Fibroblast of pulmonary artery (primary cell): ENCODE measurements around the gene MAST4.

ENCODE experiments used
- DNase-seq: peaks from one replicate; pipeline ENCODE4 v3.0.0-alpha.2; 2010; ENCODE audit warnings: low read depth
- H3K4me3 ChIP-seq: replicated peaks from 2 replicates; pipeline ENCODE4 v1.5.1; 2011; ENCODE audit warnings: low read depth, mild to moderate bottlenecking, control low read depth, low read length, moderate library complexity
- TF ChIP-seq, protein P1 (sequence below): IDR thresholded peaks from 2 replicates; pipeline ENCODE4 v1.5.1; 2011; ENCODE audit warnings: mild to moderate bottlenecking, control low read depth, low read length, inconsistent platforms; ENCODE audit errors: missing control alignments

Gene MAST4

DNA sequence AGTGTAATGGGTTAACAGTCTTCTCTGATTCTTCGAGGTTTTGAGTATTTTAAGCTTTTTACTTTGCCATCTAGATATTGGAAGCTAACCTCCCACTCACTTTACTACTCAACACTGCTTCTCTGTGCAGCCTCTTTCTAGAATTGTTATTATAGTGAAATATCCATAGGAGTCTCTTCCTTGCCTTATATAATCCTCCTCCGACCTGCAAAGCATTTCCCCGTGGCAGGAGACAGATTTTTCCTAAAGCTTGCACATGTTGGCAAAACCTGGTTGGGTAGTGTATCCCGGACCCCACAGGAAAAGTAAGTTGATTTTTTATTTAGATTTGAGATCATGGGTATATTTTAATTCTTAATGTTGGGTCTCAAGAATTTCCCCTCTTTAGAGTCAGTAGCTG, 351.3 kb downstream of the MAST4 start:
- H3K4me3 ChIP-seq = no peak overlapping the region
- TF ChIP-seq, protein P1, sequence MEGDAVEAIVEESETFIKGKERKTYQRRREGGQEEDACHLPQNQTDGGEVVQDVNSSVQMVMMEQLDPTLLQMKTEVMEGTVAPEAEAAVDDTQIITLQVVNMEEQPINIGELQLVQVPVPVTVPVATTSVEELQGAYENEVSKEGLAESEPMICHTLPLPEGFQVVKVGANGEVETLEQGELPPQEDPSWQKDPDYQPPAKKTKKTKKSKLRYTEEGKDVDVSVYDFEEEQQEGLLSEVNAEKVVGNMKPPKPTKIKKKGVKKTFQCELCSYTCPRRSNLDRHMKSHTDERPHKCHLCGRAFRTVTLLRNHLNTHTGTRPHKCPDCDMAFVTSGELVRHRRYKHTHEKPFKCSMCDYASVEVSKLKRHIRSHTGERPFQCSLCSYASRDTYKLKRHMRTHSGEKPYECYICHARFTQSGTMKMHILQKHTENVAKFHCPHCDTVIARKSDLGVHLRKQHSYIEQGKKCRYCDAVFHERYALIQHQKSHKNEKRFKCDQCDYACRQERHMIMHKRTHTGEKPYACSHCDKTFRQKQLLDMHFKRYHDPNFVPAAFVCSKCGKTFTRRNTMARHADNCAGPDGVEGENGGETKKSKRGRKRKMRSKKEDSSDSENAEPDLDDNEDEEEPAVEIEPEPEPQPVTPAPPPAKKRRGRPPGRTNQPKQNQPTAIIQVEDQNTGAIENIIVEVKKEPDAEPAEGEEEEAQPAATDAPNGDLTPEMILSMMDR = no peak
- no peak for DNase-seq

DNA sequence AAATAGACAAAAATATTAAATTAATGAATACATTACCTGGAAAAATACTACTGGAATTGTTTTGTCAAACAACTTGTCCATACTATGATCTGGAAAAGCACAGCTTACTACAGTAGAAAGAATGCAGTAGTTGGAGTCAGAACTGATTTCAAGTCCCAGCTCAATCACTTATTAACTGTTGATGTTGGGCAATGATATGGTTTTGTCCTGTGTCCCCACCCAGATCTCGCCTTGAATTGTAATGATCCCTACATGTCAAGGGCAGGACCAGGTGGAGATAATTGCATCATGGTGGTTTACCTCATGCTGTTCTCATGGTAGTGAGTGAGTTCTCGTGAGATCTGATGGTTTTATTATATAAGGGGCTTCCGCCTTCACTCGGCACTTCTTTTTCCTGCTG, 352.9 kb downstream of the MAST4 start:
- TF ChIP-seq, protein P1 = no peak
- DNase-seq = no peak
- H3K4me3 ChIP-seq = no peak overlapping the region

DNA sequence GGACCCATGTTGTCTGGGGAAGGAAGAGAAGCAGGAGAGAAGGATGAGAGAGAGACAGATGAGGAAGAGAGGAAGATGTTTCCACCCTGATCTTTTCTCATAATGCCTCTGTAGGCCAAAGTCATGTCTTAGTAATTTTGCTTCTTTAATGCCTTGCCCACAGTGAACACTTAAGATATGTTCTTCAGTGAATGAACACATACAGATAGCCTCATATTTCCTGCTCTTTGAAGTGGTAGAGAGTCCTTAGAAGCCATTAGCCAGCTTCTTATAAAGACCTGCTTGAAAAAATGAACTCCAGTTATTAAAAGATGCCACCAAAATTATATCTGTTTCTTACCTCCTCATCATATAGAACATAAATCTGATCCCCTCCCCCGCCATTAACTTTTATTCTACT, 356.0 kb downstream of the MAST4 start:
- no peak overlapping the region for H3K4me3 ChIP-seq
- DNase-seq = no peak
- TF ChIP-seq, protein P1 = no peak

DNA sequence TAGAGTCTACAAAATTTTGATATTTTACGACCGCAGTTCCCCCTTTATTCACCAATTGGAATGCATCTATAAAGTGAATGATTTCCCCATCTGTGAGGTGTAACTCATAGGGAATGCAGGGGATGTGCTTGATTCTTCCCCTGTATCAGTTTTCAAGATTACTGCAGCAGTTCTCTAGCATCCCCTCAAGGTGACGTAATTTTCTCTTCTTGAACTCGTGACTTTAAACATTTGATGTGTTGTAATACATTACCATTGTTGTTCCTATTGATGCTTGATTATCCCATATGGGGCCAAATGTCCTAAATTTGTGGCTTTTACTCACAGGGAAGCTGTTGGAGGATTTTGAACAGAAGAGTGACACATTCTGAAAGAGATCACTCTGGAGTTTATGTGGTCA, 360.2 kb downstream of the MAST4 start:
- TF ChIP-seq, protein P1 = no peak
- H3K4me3 ChIP-seq = no peak overlapping the region

DNA sequence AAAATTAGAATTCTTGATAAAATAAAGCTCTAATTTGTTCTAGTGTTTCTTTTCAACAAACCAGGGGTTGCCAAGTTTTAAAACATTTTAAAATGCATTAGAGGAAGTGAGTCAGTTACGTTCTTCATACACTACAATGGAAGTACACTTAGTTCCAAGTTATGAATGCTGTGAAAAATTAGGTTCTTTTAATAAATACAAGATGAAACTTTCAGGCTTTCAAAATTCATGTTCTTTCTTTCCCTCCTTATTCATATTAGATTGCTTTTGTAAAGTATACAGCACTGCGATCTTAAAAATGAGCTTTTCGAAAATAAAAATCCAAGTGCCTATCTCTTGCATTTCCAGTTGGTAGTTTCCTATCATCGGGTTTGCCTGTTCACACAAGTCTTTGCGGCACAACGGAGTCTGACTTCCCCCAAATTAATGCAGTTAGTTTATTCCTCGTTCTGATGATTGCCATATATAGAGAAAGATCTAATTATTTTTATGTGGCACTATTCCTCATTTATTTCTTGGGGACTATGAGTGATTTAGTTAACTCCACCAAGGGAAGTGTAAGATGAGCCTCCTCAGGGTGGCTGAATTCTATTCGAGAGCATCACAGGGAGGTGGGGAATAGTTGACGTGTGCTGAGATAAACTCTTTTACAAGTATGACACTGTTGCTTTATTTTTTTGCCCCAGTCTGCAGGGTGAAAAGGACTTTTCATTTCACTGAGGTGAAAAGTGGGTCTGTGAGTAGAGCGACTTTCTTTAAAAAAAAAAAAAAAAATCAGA, 362.2 kb downstream of the MAST4 start:
- H3K4me3 ChIP-seq = peak overlapping the region; percentile 55
- peak; percentile 75 for DNase-seq
- TF ChIP-seq, protein P1 = no peak

More for the DNA sequence above, 360.2 kb downstream of the MAST4 start:
- DNase-seq = peak; percentile 22

DNA sequence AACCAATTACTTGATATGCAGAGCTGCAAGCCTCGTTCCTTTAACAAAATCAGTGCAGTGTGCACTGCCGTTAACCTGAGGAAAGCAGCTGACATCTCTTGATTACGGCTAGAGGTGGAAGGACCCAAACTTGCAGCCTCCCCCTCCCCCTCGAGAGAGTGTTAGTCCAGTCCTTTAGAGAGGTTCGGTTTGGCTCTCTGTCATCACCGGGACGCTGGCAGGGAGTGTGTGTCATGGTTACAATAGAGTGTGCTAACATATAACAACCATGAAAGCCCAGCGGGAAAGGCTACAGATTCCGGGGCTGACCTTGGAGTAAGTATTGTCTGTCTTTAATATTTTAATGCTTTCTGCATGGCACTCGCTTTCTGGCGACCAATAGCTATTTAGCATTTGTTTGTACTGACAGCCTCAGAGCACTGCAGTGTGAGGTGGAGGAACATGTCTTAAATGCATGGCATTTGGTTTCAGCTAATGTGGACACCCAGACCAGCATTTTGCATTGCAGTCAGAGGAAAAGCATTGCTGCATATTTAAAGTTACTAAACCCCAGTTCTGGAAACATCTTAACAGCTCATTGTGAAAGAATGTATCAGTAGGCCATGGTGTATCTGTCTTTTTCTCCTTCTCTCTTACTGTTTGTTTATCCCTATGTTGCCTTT, 362.9 kb downstream of the MAST4 start:
- DNase-seq = peak; percentile 75
- H3K4me3 ChIP-seq = peak overlapping the region; percentile 55
- TF ChIP-seq, protein P1 = no peak
